Neural progenitor cell (in vitro differentiated cells): ENCODE data around the gene ABRACL.

Experiments
- CTCF ChIP-seq: fragments of 200-600 bp; sonication (generic); IDR thresholded peaks from 2 replicates; pipeline ENCODE4 v1.5.1; 2017; ENCODE audit warnings: antibody characterized with exemption, mild to moderate bottlenecking
- EZH2phosphoT487 ChIP-seq: fragments of 200-600 bp; sonication (generic); IDR thresholded peaks from 2 replicates; pipeline ENCODE4 v1.6.1; 2017; ENCODE audit warnings: antibody characterized with exemption

- no peak for TF ChIP-seq CTCF
- no peak for TF ChIP-seq EZH2phosphoT487
Observed at GRCh38 chr6:138999949-139000725, 28.4 kb upstream of the ABRACL start.
